ENCODE measurements around the gene CREB3L2.

Gene CREB3L2

GRCh38 chr7:137947046-137947445 is 54.8 kb downstream of the CREB3L2 start:
- Histone ChIP-seq H3K27ac (replicated peaks) (no peak overlapping the region), H3K27me3 (ENCODE audit: insufficient read depth, poor library complexity, severe bottlenecking) (no peaks in the 10 kb centered on the region), H3K4me3 (replicated peaks; ENCODE audit: insufficient read depth, low read length) (no peak overlapping the region)
- TF ChIP-seq POLR2AphosphoS5 (IDR thresholded peaks at IDR 0.05; ENCODE audit: low read depth) = no peak
- no peak for TF ChIP-seq CTCF (IDR thresholded peaks at IDR 0.05; ENCODE audit: insufficient read depth, low read length)
- TF ChIP-seq SPI1 (IDR thresholded peaks at IDR 0.05; ENCODE audit: borderline replicate concordance, low read depth) = no peak
- TF ChIP-seq, protein P1, sequence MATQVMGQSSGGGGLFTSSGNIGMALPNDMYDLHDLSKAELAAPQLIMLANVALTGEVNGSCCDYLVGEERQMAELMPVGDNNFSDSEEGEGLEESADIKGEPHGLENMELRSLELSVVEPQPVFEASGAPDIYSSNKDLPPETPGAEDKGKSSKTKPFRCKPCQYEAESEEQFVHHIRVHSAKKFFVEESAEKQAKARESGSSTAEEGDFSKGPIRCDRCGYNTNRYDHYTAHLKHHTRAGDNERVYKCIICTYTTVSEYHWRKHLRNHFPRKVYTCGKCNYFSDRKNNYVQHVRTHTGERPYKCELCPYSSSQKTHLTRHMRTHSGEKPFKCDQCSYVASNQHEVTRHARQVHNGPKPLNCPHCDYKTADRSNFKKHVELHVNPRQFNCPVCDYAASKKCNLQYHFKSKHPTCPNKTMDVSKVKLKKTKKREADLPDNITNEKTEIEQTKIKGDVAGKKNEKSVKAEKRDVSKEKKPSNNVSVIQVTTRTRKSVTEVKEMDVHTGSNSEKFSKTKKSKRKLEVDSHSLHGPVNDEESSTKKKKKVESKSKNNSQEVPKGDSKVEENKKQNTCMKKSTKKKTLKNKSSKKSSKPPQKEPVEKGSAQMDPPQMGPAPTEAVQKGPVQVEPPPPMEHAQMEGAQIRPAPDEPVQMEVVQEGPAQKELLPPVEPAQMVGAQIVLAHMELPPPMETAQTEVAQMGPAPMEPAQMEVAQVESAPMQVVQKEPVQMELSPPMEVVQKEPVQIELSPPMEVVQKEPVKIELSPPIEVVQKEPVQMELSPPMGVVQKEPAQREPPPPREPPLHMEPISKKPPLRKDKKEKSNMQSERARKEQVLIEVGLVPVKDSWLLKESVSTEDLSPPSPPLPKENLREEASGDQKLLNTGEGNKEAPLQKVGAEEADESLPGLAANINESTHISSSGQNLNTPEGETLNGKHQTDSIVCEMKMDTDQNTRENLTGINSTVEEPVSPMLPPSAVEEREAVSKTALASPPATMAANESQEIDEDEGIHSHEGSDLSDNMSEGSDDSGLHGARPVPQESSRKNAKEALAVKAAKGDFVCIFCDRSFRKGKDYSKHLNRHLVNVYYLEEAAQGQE (IDR thresholded peaks at IDR 0.05; ENCODE audit: insufficient replicate concordance, low read depth) = no peak
- no peak for TF ChIP-seq GABPA (IDR thresholded peaks at IDR 0.05; ENCODE audit: low read depth)
- DNase-seq (ENCODE audit: low read depth in 1 of 2, low spot score in 1 of 2) = no peak

DNA sequence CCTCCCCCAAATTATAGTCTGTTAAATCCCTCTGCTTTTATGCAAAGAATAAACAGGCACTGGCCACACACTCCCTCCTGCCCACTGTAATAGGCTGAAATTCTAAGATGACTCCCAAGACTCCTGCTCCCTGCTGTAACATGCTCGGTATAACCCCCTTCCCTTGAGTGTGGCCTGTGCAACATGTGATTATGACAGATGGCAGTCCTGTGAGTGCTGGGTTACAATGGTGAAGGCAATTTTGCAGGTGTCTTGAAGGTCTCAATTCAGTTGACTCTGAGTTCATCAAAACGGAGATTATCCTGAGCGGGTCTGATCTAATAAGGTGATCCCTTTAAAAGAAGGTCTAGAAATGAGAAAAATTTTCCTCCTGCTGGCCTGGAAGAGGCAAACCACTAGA is 55.9 kb downstream of the CREB3L2 start:
- TF ChIP-seq GABPA (IDR thresholded peaks at IDR 0.05; ENCODE audit: low read depth) = no peak
- TF ChIP-seq, protein P1 (IDR thresholded peaks at IDR 0.05; ENCODE audit: insufficient replicate concordance, low read depth) = no peak
- no peak for TF ChIP-seq SPI1 (IDR thresholded peaks at IDR 0.05; ENCODE audit: borderline replicate concordance, low read depth)
- TF ChIP-seq POLR2AphosphoS5 (IDR thresholded peaks at IDR 0.05; ENCODE audit: low read depth) = no peak
- no peak for TF ChIP-seq CTCF (IDR thresholded peaks at IDR 0.05; ENCODE audit: insufficient read depth, low read length)

DNA sequence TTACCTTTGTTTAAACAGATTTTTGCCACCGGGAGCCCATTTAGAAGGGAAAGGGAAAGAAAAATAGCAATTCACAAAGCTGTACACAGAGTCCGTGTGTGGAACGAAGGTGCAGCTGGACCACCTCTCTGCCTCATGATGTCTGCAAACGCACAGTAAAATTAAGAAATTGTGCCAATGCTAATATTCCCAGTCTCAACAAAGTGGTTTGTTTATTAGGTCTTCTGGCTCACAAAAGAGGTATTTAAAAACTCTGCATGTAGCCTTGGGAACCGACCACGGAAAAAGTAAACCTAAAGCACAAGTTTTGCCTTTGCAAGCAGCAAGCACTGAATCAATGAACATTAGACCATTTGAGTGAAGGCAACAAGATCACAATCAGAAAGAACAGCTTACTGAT is 57.7 kb downstream of the CREB3L2 start:
- no peak for DNase-seq (ENCODE audit: low read depth in 1 of 2, low spot score in 1 of 2)
- TF ChIP-seq, protein P1 (IDR thresholded peaks at IDR 0.05; ENCODE audit: insufficient replicate concordance, low read depth) = no peak
- TF ChIP-seq SPI1 (IDR thresholded peaks at IDR 0.05; ENCODE audit: borderline replicate concordance, low read depth) = no peak
- no peak for TF ChIP-seq CTCF (IDR thresholded peaks at IDR 0.05; ENCODE audit: insufficient read depth, low read length)
- no peak for TF ChIP-seq POLR2AphosphoS5 (IDR thresholded peaks at IDR 0.05; ENCODE audit: low read depth)
- no peak for TF ChIP-seq GABPA (IDR thresholded peaks at IDR 0.05; ENCODE audit: low read depth)
- Histone ChIP-seq H3K27me3 (ENCODE audit: insufficient read depth, poor library complexity, severe bottlenecking) (no peaks in the 10 kb centered on the region), H3K4me3 (replicated peaks; ENCODE audit: insufficient read depth, low read length) (no peak overlapping the region), H3K27ac (replicated peaks) (no peak overlapping the region)

More for the DNA sequence above, 55.9 kb downstream of the CREB3L2 start:
- Histone ChIP-seq H3K27me3 (ENCODE audit: insufficient read depth, poor library complexity, severe bottlenecking) (no peaks in the 10 kb centered on the region), H3K27ac (replicated peaks) (no peak overlapping the region), H3K4me3 (replicated peaks; ENCODE audit: insufficient read depth, low read length) (no peak overlapping the region)
- no peak for DNase-seq (ENCODE audit: low read depth in 1 of 2, low spot score in 1 of 2)

Data from HL-60 (cell line).